ENCODE results near the gene DALRD3. TPM values are rescaled to one million over a fixed set of nuclear protein-coding genes. Genes with fewer than 3 reads are reported as not detected.
A peak's percentile ranks its signal among the peaks of the same experiment; 100 is the strongest.

The DALRD3 gene
- total RNA-seq, 2 donors from 2014 or later, result 40.8 to 41.9 TPM

- H3K27me3 ChIP-seq (ENCODE audit: control insufficient read depth, insufficient read depth, low read length, poor library complexity, severe bottlenecking), result no peaks in the 10 kb centered on the region
- peak; percentile 99 for DNase-seq
- Mint-ChIP-seq H3K36me3 (ENCODE audit: low read depth) (peaks cover 33% of the 10 kb centered on the region), H3K27me3 (ENCODE audit: insufficient read depth) (no peaks in the 10 kb centered on the region), H3K27ac (peak overlapping the region; percentile 98), H3K4me3 (peak overlapping the region; percentile 89), H3K4me1 (peaks cover 9% of the 10 kb centered on the region), H3K9me3 (no peaks in the 10 kb centered on the region)
- TF ChIP-seq CTCF (conservative IDR thresholded peaks at IDR 0.05), result no peak
- WGBS, 2 experiments (ENCODE audit: insufficient coverage in 1 of 2, insufficient read length in 1 of 2), result 0 to 1% methylated on average over 42 to 60 of the region's 60 CpGs
- peak overlapping the region; percentile 98 for H3K4me3 ChIP-seq (ENCODE audit: low read length)
- H3K4me1 ChIP-seq (ENCODE audit: control insufficient read depth, insufficient read depth, low read length), result no peaks in the 10 kb centered on the region
- H3K36me3 ChIP-seq (ENCODE audit: control insufficient read depth, insufficient read depth, low read length), result peaks cover 40% of the 10 kb centered on the region
- H3K9ac ChIP-seq (ENCODE audit: extremely low read depth, low read length, poor library complexity, severe bottlenecking), result peak overlapping the region; percentile 90
- H3K9me3 ChIP-seq (ENCODE audit: control insufficient read depth, low read length), result no peaks in the 10 kb centered on the region
- peak overlapping the region; percentile 99 for H3K27ac ChIP-seq (ENCODE audit: low read depth, low read length)
Observed at GRCh38 chr3:49021213-49021812, 2.9 kb upstream of the DALRD3 start.

- Mint-ChIP-seq H3K36me3 (ENCODE audit: low read depth) (peaks cover 33% of the 10 kb centered on the region), H3K27ac (peak overlapping the region; percentile 88), H3K27me3 (ENCODE audit: insufficient read depth) (no peaks in the 10 kb centered on the region), H3K4me1 (peaks cover 9% of the 10 kb centered on the region), H3K4me3 (peak overlapping the region; percentile 89), H3K9me3 (no peaks in the 10 kb centered on the region)
- peak overlapping the region; percentile 98 for H3K4me3 ChIP-seq (ENCODE audit: low read length)
- no peaks in the 10 kb centered on the region for H3K4me1 ChIP-seq (ENCODE audit: control insufficient read depth, insufficient read depth, low read length)
- H3K9ac ChIP-seq (ENCODE audit: extremely low read depth, low read length, poor library complexity, severe bottlenecking), result peak overlapping the region; percentile 90
- no peaks in the 10 kb centered on the region for H3K9me3 ChIP-seq (ENCODE audit: control insufficient read depth, low read length)
- no peaks in the 10 kb centered on the region for H3K27me3 ChIP-seq (ENCODE audit: control insufficient read depth, insufficient read depth, low read length, poor library complexity, severe bottlenecking)
- no peak for TF ChIP-seq CTCF (conservative IDR thresholded peaks at IDR 0.05)
- peaks cover 40% of the 10 kb centered on the region for H3K36me3 ChIP-seq (ENCODE audit: control insufficient read depth, insufficient read depth, low read length)
- DNase-seq, result peak; percentile 72
- peak overlapping the region; percentile 99 for H3K27ac ChIP-seq (ENCODE audit: low read depth, low read length)
- 3 to 8% methylated on average over 15 to 51 of the region's 51 CpGs for WGBS, 2 experiments (ENCODE audit: insufficient coverage in 1 of 2, insufficient read length in 1 of 2)
Observed at GRCh38 chr3:49020330-49021212, 2.2 kb upstream of the DALRD3 start.

GRCh38 chr3:49019941-49020329, 1.6 kb upstream of the DALRD3 start:
- peaks cover 9% of the 10 kb centered on the region for H3K4me1 Mint-ChIP-seq
- Histone ChIP-seq H3K9ac (ENCODE audit: extremely low read depth, low read length, poor library complexity, severe bottlenecking) (peak overlapping the region; percentile 90), H3K4me1 (ENCODE audit: control insufficient read depth, insufficient read depth, low read length) (no peaks in the 10 kb centered on the region), H3K36me3 (ENCODE audit: control insufficient read depth, insufficient read depth, low read length) (peaks cover 40% of the 10 kb centered on the region), H3K9me3 (ENCODE audit: control insufficient read depth, low read length) (no peaks in the 10 kb centered on the region), H3K27ac (ENCODE audit: low read depth, low read length) (no peak overlapping the region), H3K4me3 (ENCODE audit: low read length) (peak overlapping the region; percentile 98), H3K27me3 (ENCODE audit: control insufficient read depth, insufficient read depth, low read length, poor library complexity, severe bottlenecking) (no peaks in the 10 kb centered on the region)
- peak; percentile 53 for DNase-seq
- H3K36me3 Mint-ChIP-seq (ENCODE audit: low read depth), result peaks cover 32% of the 10 kb centered on the region
- H3K9me3 Mint-ChIP-seq, result no peaks in the 10 kb centered on the region
- WGBS, 2 experiments (ENCODE audit: insufficient coverage in 1 of 2, insufficient read length in 1 of 2), result 67 to 81% methylated on average over 11 to 12 of the region's 12 CpGs
- H3K4me3 Mint-ChIP-seq, result peak overlapping the region; percentile 89
- no peaks in the 10 kb centered on the region for H3K27me3 Mint-ChIP-seq (ENCODE audit: insufficient read depth)
- peak overlapping the region; percentile 88 for H3K27ac Mint-ChIP-seq
- no peak for TF ChIP-seq CTCF (conservative IDR thresholded peaks at IDR 0.05)

Measured in endodermal cell (in vitro differentiated cells).